WERI-Rb-1 (cell line): ENCODE measurements around the gene TAF1B.

ENCODE experiments used
- DNase-seq: peaks from one replicate; pipeline ENCODE4 v3.0.0-alpha.2; 2020
- H3K27ac ChIP-seq: fragments of 250-450 bp; sonication (Bioruptor Pico); 2 replicates; pipeline ENCODE4 v1.5.1; 2020; ENCODE audit warnings: mild to moderate bottlenecking, moderate library complexity
- H3K27me3 ChIP-seq: fragments of 250-450 bp; sonication (Bioruptor Pico); 2 replicates; pipeline ENCODE4 v1.5.1; 2021; ENCODE audit warnings: mild to moderate bottlenecking, low read depth, moderate library complexity; ENCODE audit not compliant: insufficient read depth, severe bottlenecking
- H3K36me3 ChIP-seq: fragments of 250-450 bp; sonication (Bioruptor Pico); 2 replicates; pipeline ENCODE4 v1.5.1; 2020; ENCODE audit warnings: mild to moderate bottlenecking, moderate library complexity
- H3K4me3 ChIP-seq: 2 replicates; pipeline ENCODE4 v1.5.1; 2011; ENCODE audit warnings: low read depth, mild to moderate bottlenecking, control low read depth, low read length
- H3K9me3 ChIP-seq: fragments of 250-450 bp; sonication (Bioruptor Pico); 2 replicates; pipeline ENCODE4 v1.5.1; 2021; ENCODE audit warnings: mild to moderate bottlenecking, moderate library complexity; ENCODE audit not compliant: severe bottlenecking
- TF ChIP-seq, protein P1 (sequence below): IDR thresholded peaks from 2 replicates; pipeline ENCODE4 v1.5.1; 2011; ENCODE audit warnings: low read depth, mild to moderate bottlenecking, control low read depth, inconsistent platforms, low read length

The TAF1B gene

DNA sequence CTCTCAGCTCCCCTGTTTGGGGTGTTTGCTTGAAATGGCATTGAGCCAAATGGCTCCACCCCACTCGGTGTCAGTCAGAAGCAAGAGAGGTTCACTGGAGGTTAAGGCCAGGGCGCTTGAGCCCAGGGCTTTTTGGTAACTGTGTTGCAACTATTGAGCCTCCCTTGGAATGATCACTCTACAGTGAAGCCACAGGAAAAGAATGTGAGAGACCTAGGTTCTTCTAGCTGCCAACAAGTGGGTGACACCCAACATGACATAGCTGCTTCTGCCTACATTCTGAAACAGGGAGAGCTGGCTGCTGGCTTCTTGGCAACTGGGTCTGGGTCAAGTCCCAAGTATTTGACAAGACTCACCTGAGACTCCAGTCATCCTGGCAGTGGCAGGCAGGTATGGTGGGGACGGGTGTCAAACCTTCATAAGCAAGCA is 101.1 kb downstream of the TAF1B start:
- Histone ChIP-seq H3K27me3 (no peaks in the 10 kb centered on the region), H3K9me3 (no peaks in the 10 kb centered on the region), H3K36me3 (no peaks in the 10 kb centered on the region), H3K27ac (no peak overlapping the region), H3K4me3 (no peak overlapping the region)
- no peak for DNase-seq
- TF ChIP-seq, protein P1, sequence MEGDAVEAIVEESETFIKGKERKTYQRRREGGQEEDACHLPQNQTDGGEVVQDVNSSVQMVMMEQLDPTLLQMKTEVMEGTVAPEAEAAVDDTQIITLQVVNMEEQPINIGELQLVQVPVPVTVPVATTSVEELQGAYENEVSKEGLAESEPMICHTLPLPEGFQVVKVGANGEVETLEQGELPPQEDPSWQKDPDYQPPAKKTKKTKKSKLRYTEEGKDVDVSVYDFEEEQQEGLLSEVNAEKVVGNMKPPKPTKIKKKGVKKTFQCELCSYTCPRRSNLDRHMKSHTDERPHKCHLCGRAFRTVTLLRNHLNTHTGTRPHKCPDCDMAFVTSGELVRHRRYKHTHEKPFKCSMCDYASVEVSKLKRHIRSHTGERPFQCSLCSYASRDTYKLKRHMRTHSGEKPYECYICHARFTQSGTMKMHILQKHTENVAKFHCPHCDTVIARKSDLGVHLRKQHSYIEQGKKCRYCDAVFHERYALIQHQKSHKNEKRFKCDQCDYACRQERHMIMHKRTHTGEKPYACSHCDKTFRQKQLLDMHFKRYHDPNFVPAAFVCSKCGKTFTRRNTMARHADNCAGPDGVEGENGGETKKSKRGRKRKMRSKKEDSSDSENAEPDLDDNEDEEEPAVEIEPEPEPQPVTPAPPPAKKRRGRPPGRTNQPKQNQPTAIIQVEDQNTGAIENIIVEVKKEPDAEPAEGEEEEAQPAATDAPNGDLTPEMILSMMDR, result no peak

DNA sequence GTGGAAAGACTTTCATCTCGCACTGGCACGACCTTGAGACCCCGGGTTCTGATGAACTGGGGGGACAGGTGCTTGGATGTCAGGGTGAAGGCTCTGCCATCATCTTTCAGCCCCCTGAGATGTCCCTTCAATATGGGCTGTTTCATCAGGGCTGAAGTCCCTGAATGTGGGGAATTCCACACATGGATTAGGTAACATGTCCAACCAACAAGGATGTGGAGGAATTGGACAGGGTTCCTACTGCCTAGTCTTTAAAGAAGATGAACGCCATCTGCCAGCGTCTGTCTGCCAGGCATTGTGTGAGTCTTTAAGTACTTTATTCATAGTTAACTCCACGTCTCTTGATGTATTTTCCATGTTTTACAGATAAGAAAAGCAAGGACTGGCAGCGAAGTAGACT is 102.3 kb downstream of the TAF1B start:
- Histone ChIP-seq H3K36me3 (no peaks in the 10 kb centered on the region), H3K27me3 (no peaks in the 10 kb centered on the region), H3K4me3 (no peak overlapping the region), H3K9me3 (no peaks in the 10 kb centered on the region), H3K27ac (no peak overlapping the region)
- no peak for DNase-seq
- TF ChIP-seq, protein P1, result no peak

DNA sequence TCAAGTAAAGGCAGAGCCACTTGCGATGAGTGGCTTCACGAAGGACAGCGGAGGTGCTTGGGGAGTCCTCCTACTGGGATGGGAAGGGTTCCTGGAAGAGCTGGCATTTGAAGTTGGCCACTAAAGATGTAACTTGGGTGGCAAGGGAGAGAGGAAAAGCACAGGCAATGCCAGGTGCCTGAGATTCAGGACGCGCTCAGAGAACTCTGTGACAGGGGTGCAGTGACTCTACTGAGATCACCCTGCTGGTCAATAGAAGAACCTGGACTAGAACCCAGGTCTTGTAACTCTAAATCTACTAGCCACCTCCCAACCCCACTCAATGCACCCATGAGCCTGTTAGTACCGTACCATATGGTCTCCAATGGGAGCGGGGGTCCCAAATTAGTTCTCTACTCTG is 102.8 kb downstream of the TAF1B start:
- no peaks in the 10 kb centered on the region for H3K36me3 ChIP-seq
- no peaks in the 10 kb centered on the region for H3K9me3 ChIP-seq
- no peak overlapping the region for H3K27ac ChIP-seq
- H3K4me3 ChIP-seq, result no peak overlapping the region
- H3K27me3 ChIP-seq, result no peaks in the 10 kb centered on the region
- TF ChIP-seq, protein P1, result no peak
- DNase-seq, result no peak

- H3K27ac ChIP-seq, result no peak overlapping the region
- no peak overlapping the region for H3K4me3 ChIP-seq
- no peaks in the 10 kb centered on the region for H3K36me3 ChIP-seq
- H3K9me3 ChIP-seq, result no peaks in the 10 kb centered on the region
- DNase-seq, result no peak
- TF ChIP-seq, protein P1, result no peak
- H3K27me3 ChIP-seq, result no peaks in the 10 kb centered on the region
These were observed 103.5 kb downstream of the TAF1B start for GRCh38 chr2:9946818-9947217.

GRCh38 chr2:9948721-9949120 is 105.4 kb downstream of the TAF1B start:
- no peak overlapping the region for H3K4me3 ChIP-seq
- no peaks in the 10 kb centered on the region for H3K9me3 ChIP-seq
- H3K27me3 ChIP-seq, result no peaks in the 10 kb centered on the region

More at GRCh38 chr2:9948721-9949120, 105.4 kb downstream of the TAF1B start:
- DNase-seq, result no peak
- TF ChIP-seq, protein P1, result no peak
- Histone ChIP-seq H3K27ac (no peak overlapping the region), H3K36me3 (no peaks in the 10 kb centered on the region)
